ENCODE results near the gene DPYSL5.

DPYSL5 gene

GRCh38 chr2:26884486-26884885, 36.6 kb downstream of the DPYSL5 start:
- CTCF ChIA-PET = interaction anchor here (0.6 to 0.7 kb wide), 2 partner anchors 38 to 109 kb away, joined by 3 read pairs; no protein-coding TSS in a partner anchor
- POLR2A ChIA-PET = no interaction called here
- TF ChIP-seq ZNF384 (IDR thresholded peaks at IDR 0.05) (no peak), ELF4 (IDR thresholded peaks at IDR 0.05) (no peak), HDGF (IDR thresholded peaks at IDR 0.05; ENCODE audit: borderline replicate concordance) (no peak), BHLHE40 (IDR thresholded peaks at IDR 0.05; ENCODE audit: borderline replicate concordance) (no peak), NFRKB (IDR thresholded peaks at IDR 0.05) (no peak), L3MBTL2 (conservative IDR thresholded peaks at IDR 0.05) (no peak)
- no peak for DNase-seq (ENCODE audit: extremely low spot score)

- no peak for TF ChIP-seq BHLHE40 (IDR thresholded peaks at IDR 0.05; ENCODE audit: borderline replicate concordance)
- no peak for TF ChIP-seq FOXA1 (IDR thresholded peaks at IDR 0.05)
- TF ChIP-seq L3MBTL2 (conservative IDR thresholded peaks at IDR 0.05) = no peak
- no peak for TF ChIP-seq SP1 (IDR thresholded peaks at IDR 0.05)
- TF ChIP-seq FOXK2 (IDR thresholded peaks at IDR 0.05) = no peak
- no peak for TF ChIP-seq SUZ12 (IDR thresholded peaks at IDR 0.05)
- TF ChIP-seq TARDBP (IDR thresholded peaks at IDR 0.05) = no peak
- no peak for TF ChIP-seq HDGF (IDR thresholded peaks at IDR 0.05; ENCODE audit: borderline replicate concordance)
- no peak for TF ChIP-seq ELF4 (IDR thresholded peaks at IDR 0.05)
- no peak for TF ChIP-seq CTBP1 (IDR thresholded peaks at IDR 0.05; ENCODE audit: borderline replicate concordance)
- TF ChIP-seq ARNT (IDR thresholded peaks at IDR 0.05) = no peak
- TF ChIP-seq LEF1 (IDR thresholded peaks at IDR 0.05; ENCODE audit: borderline replicate concordance) = no peak
- CTCF ChIA-PET = no interaction called here
- POLR2A ChIA-PET = no interaction called here
- DNase-seq (ENCODE audit: extremely low spot score) = no peak
These were observed 37.9 kb downstream of the DPYSL5 start for GRCh38 chr2:26885651-26886329.

- POLR2A ChIA-PET = no interaction called here
- DNase-seq (ENCODE audit: extremely low spot score) = no peak
- TF ChIP-seq FOXM1 (IDR thresholded peaks at IDR 0.05; ENCODE audit: borderline replicate concordance) (no peak), ZNF384 (IDR thresholded peaks at IDR 0.05) (no peak), HDGF (IDR thresholded peaks at IDR 0.05; ENCODE audit: borderline replicate concordance) (no peak), CTBP1 (IDR thresholded peaks at IDR 0.05; ENCODE audit: borderline replicate concordance) (no peak), TARDBP (IDR thresholded peaks at IDR 0.05) (no peak), NFRKB (IDR thresholded peaks at IDR 0.05) (no peak), LEF1 (IDR thresholded peaks at IDR 0.05; ENCODE audit: borderline replicate concordance) (no peak), BHLHE40 (IDR thresholded peaks at IDR 0.05; ENCODE audit: borderline replicate concordance) (no peak), ARNT (IDR thresholded peaks at IDR 0.05) (no peak), L3MBTL2 (conservative IDR thresholded peaks at IDR 0.05) (no peak), SP1 (IDR thresholded peaks at IDR 0.05) (no peak), FOXK2 (IDR thresholded peaks at IDR 0.05) (no peak), FOXA1 (IDR thresholded peaks at IDR 0.05) (no peak), SUZ12 (IDR thresholded peaks at IDR 0.05) (no peak), PKNOX1 (IDR thresholded peaks at IDR 0.05) (no peak), ELF4 (IDR thresholded peaks at IDR 0.05) (no peak)
- CTCF ChIA-PET = no interaction called here
These were observed 38.8 kb downstream of the DPYSL5 start for GRCh38 chr2:26886736-26887135.

- DNase-seq (ENCODE audit: extremely low spot score) = no peak
- CTCF ChIA-PET = no interaction called here
- TF ChIP-seq CTBP1 (IDR thresholded peaks at IDR 0.05; ENCODE audit: borderline replicate concordance) = no peak
- TF ChIP-seq ARNT (IDR thresholded peaks at IDR 0.05) = no peak
- no peak for TF ChIP-seq FOXM1 (IDR thresholded peaks at IDR 0.05; ENCODE audit: borderline replicate concordance)
- no peak for TF ChIP-seq L3MBTL2 (conservative IDR thresholded peaks at IDR 0.05)
- no peak for TF ChIP-seq SUZ12 (IDR thresholded peaks at IDR 0.05)
- TF ChIP-seq LEF1 (IDR thresholded peaks at IDR 0.05; ENCODE audit: borderline replicate concordance) = no peak
- no peak for TF ChIP-seq TARDBP (IDR thresholded peaks at IDR 0.05)
- no peak for TF ChIP-seq SP1 (IDR thresholded peaks at IDR 0.05)
- POLR2A ChIA-PET = no interaction called here
These were observed 39.2 kb downstream of the DPYSL5 start for GRCh38 chr2:26887151-26887550.

- no peak for TF ChIP-seq ELF4 (IDR thresholded peaks at IDR 0.05)
- TF ChIP-seq SUZ12 (IDR thresholded peaks at IDR 0.05) = no peak
- TF ChIP-seq ZNF384 (IDR thresholded peaks at IDR 0.05) = no peak
- no peak for TF ChIP-seq FOXM1 (IDR thresholded peaks at IDR 0.05; ENCODE audit: borderline replicate concordance)
- no peak for TF ChIP-seq FOXK2 (IDR thresholded peaks at IDR 0.05)
- no peak for TF ChIP-seq SP1 (IDR thresholded peaks at IDR 0.05)
- no peak for TF ChIP-seq NFRKB (IDR thresholded peaks at IDR 0.05)
- TF ChIP-seq LEF1 (IDR thresholded peaks at IDR 0.05; ENCODE audit: borderline replicate concordance) = no peak
- no peak for TF ChIP-seq HDGF (IDR thresholded peaks at IDR 0.05; ENCODE audit: borderline replicate concordance)
- no peak for TF ChIP-seq ARNT (IDR thresholded peaks at IDR 0.05)
- TF ChIP-seq L3MBTL2 (conservative IDR thresholded peaks at IDR 0.05) = no peak
- TF ChIP-seq BHLHE40 (IDR thresholded peaks at IDR 0.05; ENCODE audit: borderline replicate concordance) = no peak
- TF ChIP-seq CTBP1 (IDR thresholded peaks at IDR 0.05; ENCODE audit: borderline replicate concordance) = no peak
- no peak for TF ChIP-seq PKNOX1 (IDR thresholded peaks at IDR 0.05)
- TF ChIP-seq FOXA1 (IDR thresholded peaks at IDR 0.05) = no peak
- no peak for TF ChIP-seq TARDBP (IDR thresholded peaks at IDR 0.05)
- CTCF ChIA-PET = no interaction called here
These were observed 41.9 kb downstream of the DPYSL5 start for GRCh38 chr2:26889796-26890195.

GRCh38 chr2:26890341-26891000, 42.5 kb downstream of the DPYSL5 start:
- ChIA-PET POLR2A (interaction anchor here (1.5 kb wide), 1 partner anchor 11 kb away, joined by 4 read pairs; no protein-coding TSS in a partner anchor), CTCF (no interaction called here)
- DNase-seq (ENCODE audit: extremely low spot score) = no peak
- no peak for TF ChIP-seq SP1 (IDR thresholded peaks at IDR 0.05)
- TF ChIP-seq FOXM1 (IDR thresholded peaks at IDR 0.05; ENCODE audit: borderline replicate concordance) = no peak
- no peak for TF ChIP-seq BHLHE40 (IDR thresholded peaks at IDR 0.05; ENCODE audit: borderline replicate concordance)
- no peak for TF ChIP-seq L3MBTL2 (conservative IDR thresholded peaks at IDR 0.05)
- TF ChIP-seq FOXK2 (IDR thresholded peaks at IDR 0.05) = no peak
- TF ChIP-seq NFRKB (IDR thresholded peaks at IDR 0.05) = no peak
- no peak for TF ChIP-seq CTBP1 (IDR thresholded peaks at IDR 0.05; ENCODE audit: borderline replicate concordance)
- TF ChIP-seq ARNT (IDR thresholded peaks at IDR 0.05) = no peak
- no peak for TF ChIP-seq TARDBP (IDR thresholded peaks at IDR 0.05)
- TF ChIP-seq HDGF (IDR thresholded peaks at IDR 0.05; ENCODE audit: borderline replicate concordance) = no peak
- TF ChIP-seq LEF1 (IDR thresholded peaks at IDR 0.05; ENCODE audit: borderline replicate concordance) = no peak

More at GRCh38 chr2:26889796-26890195, 41.9 kb downstream of the DPYSL5 start:
- DNase-seq (ENCODE audit: extremely low spot score) = no peak
- POLR2A ChIA-PET = interaction anchor here (0.9 to 1.5 kb wide), 2 partner anchors 10 to 39 kb away, joined by 3 to 4 read pairs; no protein-coding TSS in a partner anchor

Data from HEK293T (cell line).